Measurements from ENCODE around the gene TALDO1.

The TALDO1 gene

GRCh38 chr11:790721-791564 is 43.7 kb downstream of the TALDO1 start:
- peak; percentile 53 for DNase-seq (ENCODE audit: low read depth)
- no peak overlapping the region for H3K4me3 ChIP-seq (ENCODE audit: low read depth, low read length)
- no peak for TF ChIP-seq CTCF (conservative IDR thresholded peaks at IDR 0.05; ENCODE audit: low read depth, low read length)

GRCh38 chr11:791658-792534 is 44.6 kb downstream of the TALDO1 start:
- no peak for TF ChIP-seq CTCF (conservative IDR thresholded peaks at IDR 0.05; ENCODE audit: low read depth, low read length)
- H3K4me3 ChIP-seq (ENCODE audit: low read depth, low read length) = no peak overlapping the region
- DNase-seq (ENCODE audit: low read depth) = no peak

GRCh38 chr11:792535-792821 is 45.2 kb downstream of the TALDO1 start:
- no peak overlapping the region for H3K4me3 ChIP-seq (ENCODE audit: low read depth, low read length)
- TF ChIP-seq CTCF (conservative IDR thresholded peaks at IDR 0.05; ENCODE audit: low read depth, low read length) = no peak
- no peak for DNase-seq (ENCODE audit: low read depth)

DNA sequence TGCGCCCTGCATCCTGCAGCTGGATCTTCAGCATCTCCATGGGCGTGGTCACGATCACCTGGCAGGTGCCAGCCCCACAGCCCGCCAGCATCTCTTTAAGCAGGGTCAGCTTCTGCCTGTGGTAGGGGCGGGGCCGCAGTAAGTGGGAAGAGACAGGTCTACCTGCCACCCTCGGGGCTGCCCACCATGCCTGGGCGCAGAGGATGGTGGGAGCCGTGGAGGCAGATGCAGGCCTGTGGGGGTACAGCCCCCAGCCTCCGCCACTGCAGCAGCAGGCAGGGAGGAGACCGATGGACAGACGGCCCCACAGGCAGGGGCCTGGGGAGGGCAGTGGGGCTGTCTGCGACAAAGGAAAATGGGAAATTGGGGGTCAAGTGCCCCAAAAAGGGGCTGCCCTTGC is 45.6 kb downstream of the TALDO1 start:
- no peak overlapping the region for H3K4me3 ChIP-seq (ENCODE audit: low read depth, low read length)
- TF ChIP-seq CTCF (conservative IDR thresholded peaks at IDR 0.05; ENCODE audit: low read depth, low read length) = no peak
- DNase-seq (ENCODE audit: low read depth) = no peak

DNA sequence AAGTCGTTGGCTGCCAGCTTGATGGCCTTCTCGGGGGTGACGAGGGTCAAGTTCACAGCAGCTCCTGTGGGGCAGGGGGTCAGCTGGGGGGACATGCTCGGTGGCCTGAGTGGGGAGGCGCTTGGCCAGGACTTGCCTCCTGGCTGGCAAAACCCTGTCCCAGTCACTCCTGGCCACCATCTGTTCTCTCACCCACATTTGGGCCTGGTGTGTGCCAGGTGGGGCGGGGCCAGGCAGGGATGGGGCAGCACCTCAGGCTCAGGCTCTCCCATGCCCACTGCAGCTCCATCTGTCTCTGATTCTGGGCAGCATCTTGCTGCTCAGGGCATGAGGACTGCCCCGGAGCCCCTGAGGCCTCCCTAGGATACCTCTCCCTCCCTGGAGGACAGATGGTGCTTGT is 46.3 kb downstream of the TALDO1 start:
- DNase-seq (ENCODE audit: low read depth) = no peak
- H3K4me3 ChIP-seq (ENCODE audit: low read depth, low read length) = no peak overlapping the region
- TF ChIP-seq CTCF (conservative IDR thresholded peaks at IDR 0.05; ENCODE audit: low read depth, low read length) = no peak

- no peak for TF ChIP-seq CTCF (conservative IDR thresholded peaks at IDR 0.05; ENCODE audit: low read depth, low read length)
- no peak for DNase-seq (ENCODE audit: low read depth)
- H3K4me3 ChIP-seq (ENCODE audit: low read depth, low read length) = no peak overlapping the region
Measured at GRCh38 chr11:794013-794765, 46.9 kb downstream of the TALDO1 start.
